ENCODE data around the gene ANXA5.

DNA sequence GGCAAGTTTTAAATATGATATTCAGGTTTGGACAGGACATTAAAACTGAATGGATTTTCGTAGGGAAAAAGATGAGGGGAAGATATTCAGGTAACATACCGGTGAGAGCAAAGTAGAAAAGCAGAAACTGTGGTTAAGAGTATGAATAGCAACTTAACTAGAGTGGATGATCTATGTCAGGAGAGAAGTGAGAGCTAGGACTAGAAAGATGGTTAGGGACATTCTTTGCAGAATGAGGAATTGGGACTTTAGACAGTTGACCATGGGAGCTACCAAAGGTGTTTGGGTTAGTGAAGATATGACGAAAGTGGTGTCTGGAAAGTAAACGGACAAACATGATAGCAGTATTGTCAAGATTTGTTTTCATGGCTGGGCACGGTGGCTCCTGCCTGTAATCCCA lies 45.2 kb downstream of the ANXA5 start:
- TF ChIP-seq, protein P1, sequence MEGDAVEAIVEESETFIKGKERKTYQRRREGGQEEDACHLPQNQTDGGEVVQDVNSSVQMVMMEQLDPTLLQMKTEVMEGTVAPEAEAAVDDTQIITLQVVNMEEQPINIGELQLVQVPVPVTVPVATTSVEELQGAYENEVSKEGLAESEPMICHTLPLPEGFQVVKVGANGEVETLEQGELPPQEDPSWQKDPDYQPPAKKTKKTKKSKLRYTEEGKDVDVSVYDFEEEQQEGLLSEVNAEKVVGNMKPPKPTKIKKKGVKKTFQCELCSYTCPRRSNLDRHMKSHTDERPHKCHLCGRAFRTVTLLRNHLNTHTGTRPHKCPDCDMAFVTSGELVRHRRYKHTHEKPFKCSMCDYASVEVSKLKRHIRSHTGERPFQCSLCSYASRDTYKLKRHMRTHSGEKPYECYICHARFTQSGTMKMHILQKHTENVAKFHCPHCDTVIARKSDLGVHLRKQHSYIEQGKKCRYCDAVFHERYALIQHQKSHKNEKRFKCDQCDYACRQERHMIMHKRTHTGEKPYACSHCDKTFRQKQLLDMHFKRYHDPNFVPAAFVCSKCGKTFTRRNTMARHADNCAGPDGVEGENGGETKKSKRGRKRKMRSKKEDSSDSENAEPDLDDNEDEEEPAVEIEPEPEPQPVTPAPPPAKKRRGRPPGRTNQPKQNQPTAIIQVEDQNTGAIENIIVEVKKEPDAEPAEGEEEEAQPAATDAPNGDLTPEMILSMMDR (IDR thresholded peaks at IDR 0.05), result no peak
- no peak for TF ChIP-seq POLR2A (IDR thresholded peaks at IDR 0.05)
